ENCODE measurements around the gene CHIA. TPM values are rescaled to one million over a fixed set of nuclear protein-coding genes. Genes with fewer than 3 reads are reported as not detected.
A peak's percentile ranks its signal among the peaks of the same experiment; 100 is the strongest.

The CHIA gene
- polyA plus RNA-seq, 1 of the 3 experiments (the other 2 are of a cell fraction): not detected

GRCh38 chr1:111320066-111320879, 29.6 kb downstream of the CHIA start (continued):
- no peak for TF ChIP-seq RAD21 (IDR thresholded peaks at IDR 0.05; ENCODE audit: low read length)

DNA sequence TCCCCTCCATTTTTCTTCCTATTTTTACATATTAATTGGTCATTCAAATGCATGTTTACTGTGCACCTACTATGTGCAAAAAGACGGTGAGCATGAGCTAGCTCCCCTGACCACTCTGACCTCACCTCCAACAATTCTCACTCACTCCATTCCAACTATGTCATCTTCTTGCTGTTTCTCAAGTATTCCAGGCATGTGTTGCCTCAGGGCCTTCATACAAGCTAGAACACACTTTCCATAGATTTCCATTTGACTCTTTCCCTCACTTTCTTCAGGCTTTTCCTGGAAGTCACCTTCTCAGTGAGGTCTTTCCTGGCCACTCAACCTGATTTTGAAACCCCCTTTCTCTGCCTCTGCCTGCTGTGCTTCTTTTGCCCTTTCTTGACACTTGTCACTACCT, 32.6 kb downstream of the CHIA start:
- Histone ChIP-seq H3K4me3 (ENCODE audit: low read depth in 2 of 2, low read length in 1 of 2) (no peak overlapping the region), H3F3A (replicated peaks; ENCODE audit: insufficient read depth) (no peaks in the 10 kb centered on the region), H3K27me3 (ENCODE audit: insufficient read depth) (no peaks in the 10 kb centered on the region; the same call in 1 of the 2 replicates), H3K36me3 (replicated peaks in 1 of 2; ENCODE audit: control insufficient read depth in 1 of 2, insufficient read depth in 2 of 2, low read length in 1 of 2) (no peaks in the 10 kb centered on the region), H4K20me1 (ENCODE audit: insufficient read depth) (no peaks in the 10 kb centered on the region), H3K27ac (ENCODE audit: low read depth in 2 of 2, low read length in 1 of 2) (no peak overlapping the region), H3K79me2 (ENCODE audit: insufficient read depth) (no peaks in the 10 kb centered on the region), H3K9me3 (no peaks in the 10 kb centered on the region), H2AFZ (ENCODE audit: low read depth) (no peak overlapping the region), H3K4me2 (no peak overlapping the region), H3K4me1 (ENCODE audit: control insufficient read depth in 1 of 2, insufficient read depth in 2 of 2, low read depth in 1 of 2, low read length in 1 of 2) (no peaks in the 10 kb centered on the region), H3K9me2 (no peaks in the 10 kb centered on the region), H3K9ac (no peak overlapping the region)
- 0% methylated on average over 1 of the region's 1 CpG for WGBS (ENCODE audit: low lambda C conversion rate)
- POLR2A ChIA-PET: no interaction called here
- no peak for DNase-seq
- TF ChIP-seq MEF2A (IDR thresholded peaks at IDR 0.05; ENCODE audit: borderline replicate concordance, low read depth) (no peak), YY1 (IDR thresholded peaks at IDR 0.05; ENCODE audit: low read depth) (no peak)
- CTCF ChIA-PET: no interaction called here

GRCh38 chr1:111332190-111332589, 41.5 kb downstream of the CHIA start:
- no peak for DNase-seq
- no peak for TF ChIP-seq CHD2 (IDR thresholded peaks at IDR 0.05; ENCODE audit: low read length, partially characterized antibody)
- TF ChIP-seq MXI1 (IDR thresholded peaks at IDR 0.05; ENCODE audit: low read depth, low read length): no peak
- TF ChIP-seq TEAD4 (IDR thresholded peaks at IDR 0.05; ENCODE audit: borderline replicate concordance, insufficient read depth): no peak
- TF ChIP-seq, protein P1, sequence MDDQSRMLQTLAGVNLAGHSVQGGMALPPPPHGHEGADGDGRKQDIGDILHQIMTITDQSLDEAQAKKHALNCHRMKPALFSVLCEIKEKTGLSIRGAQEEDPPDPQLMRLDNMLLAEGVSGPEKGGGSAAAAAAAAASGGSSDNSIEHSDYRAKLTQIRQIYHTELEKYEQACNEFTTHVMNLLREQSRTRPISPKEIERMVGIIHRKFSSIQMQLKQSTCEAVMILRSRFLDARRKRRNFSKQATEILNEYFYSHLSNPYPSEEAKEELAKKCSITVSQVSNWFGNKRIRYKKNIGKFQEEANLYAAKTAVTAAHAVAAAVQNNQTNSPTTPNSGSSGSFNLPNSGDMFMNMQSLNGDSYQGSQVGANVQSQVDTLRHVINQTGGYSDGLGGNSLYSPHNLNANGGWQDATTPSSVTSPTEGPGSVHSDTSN (IDR thresholded peaks at IDR 0.05): no peak
- TF ChIP-seq YY1 (IDR thresholded peaks at IDR 0.05; ENCODE audit: low read depth): no peak
- TF ChIP-seq POLR2AphosphoS5 (IDR thresholded peaks at IDR 0.05; ENCODE audit: low read depth, low read length): no peak

GRCh38 chr1:111334169-111334568, 43.5 kb downstream of the CHIA start:
- ChIA-PET CTCF (no interaction called here), POLR2A (no interaction called here)
- no peaks in the 10 kb centered on the region for H4K20me1 ChIP-seq (ENCODE audit: insufficient read depth)
- no peaks in the 10 kb centered on the region for H3K36me3 ChIP-seq (replicated peaks in 1 of 2; ENCODE audit: control insufficient read depth in 1 of 2, insufficient read depth in 2 of 2, low read length in 1 of 2)
- H3K9ac ChIP-seq: no peak overlapping the region
- H3K4me3 ChIP-seq (ENCODE audit: low read depth in 2 of 2, low read length in 1 of 2): no peak overlapping the region
- H3K4me1 ChIP-seq (ENCODE audit: control insufficient read depth in 1 of 2, insufficient read depth in 2 of 2, low read depth in 1 of 2, low read length in 1 of 2): no peaks in the 10 kb centered on the region
- TF ChIP-seq, protein P2, sequence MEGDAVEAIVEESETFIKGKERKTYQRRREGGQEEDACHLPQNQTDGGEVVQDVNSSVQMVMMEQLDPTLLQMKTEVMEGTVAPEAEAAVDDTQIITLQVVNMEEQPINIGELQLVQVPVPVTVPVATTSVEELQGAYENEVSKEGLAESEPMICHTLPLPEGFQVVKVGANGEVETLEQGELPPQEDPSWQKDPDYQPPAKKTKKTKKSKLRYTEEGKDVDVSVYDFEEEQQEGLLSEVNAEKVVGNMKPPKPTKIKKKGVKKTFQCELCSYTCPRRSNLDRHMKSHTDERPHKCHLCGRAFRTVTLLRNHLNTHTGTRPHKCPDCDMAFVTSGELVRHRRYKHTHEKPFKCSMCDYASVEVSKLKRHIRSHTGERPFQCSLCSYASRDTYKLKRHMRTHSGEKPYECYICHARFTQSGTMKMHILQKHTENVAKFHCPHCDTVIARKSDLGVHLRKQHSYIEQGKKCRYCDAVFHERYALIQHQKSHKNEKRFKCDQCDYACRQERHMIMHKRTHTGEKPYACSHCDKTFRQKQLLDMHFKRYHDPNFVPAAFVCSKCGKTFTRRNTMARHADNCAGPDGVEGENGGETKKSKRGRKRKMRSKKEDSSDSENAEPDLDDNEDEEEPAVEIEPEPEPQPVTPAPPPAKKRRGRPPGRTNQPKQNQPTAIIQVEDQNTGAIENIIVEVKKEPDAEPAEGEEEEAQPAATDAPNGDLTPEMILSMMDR (IDR thresholded peaks at IDR 0.05): peak; percentile 72
- TF ChIP-seq POLR2AphosphoS5 (IDR thresholded peaks at IDR 0.05; ENCODE audit: low read depth, low read length) (no peak), CHD2 (IDR thresholded peaks at IDR 0.05; ENCODE audit: low read length, partially characterized antibody) (no peak), USF1 (IDR thresholded peaks at IDR 0.05; ENCODE audit: borderline replicate concordance, low read depth) (no peak), RAD21 (IDR thresholded peaks at IDR 0.05; ENCODE audit: low read length) (peak; percentile 68), SMC3 (IDR thresholded peaks at IDR 0.05; ENCODE audit: low read depth, low read length) (peak; percentile 58)
- 0% methylated on average over 2 of the region's 2 CpGs for WGBS (ENCODE audit: low lambda C conversion rate)
- no peak overlapping the region for H3K4me2 ChIP-seq
- no peaks in the 10 kb centered on the region for H3K9me3 ChIP-seq
- H3K27ac ChIP-seq (ENCODE audit: low read depth in 2 of 2, low read length in 1 of 2): no peak overlapping the region
- H3K79me2 ChIP-seq (ENCODE audit: insufficient read depth): no peaks in the 10 kb centered on the region
- H3F3A ChIP-seq (replicated peaks; ENCODE audit: insufficient read depth): no peaks in the 10 kb centered on the region
- H3K27me3 ChIP-seq (ENCODE audit: insufficient read depth): no peaks in the 10 kb centered on the region
- H3K9me2 ChIP-seq: no peaks in the 10 kb centered on the region
- DNase-seq: peak; percentile 12
- no peak overlapping the region for H2AFZ ChIP-seq (ENCODE audit: low read depth)

More at GRCh38 chr1:111332190-111332589, 41.5 kb downstream of the CHIA start:
- Histone ChIP-seq H3K4me3 (ENCODE audit: low read depth in 2 of 2, low read length in 1 of 2) (no peak overlapping the region), H3K27ac (ENCODE audit: low read depth in 2 of 2, low read length in 1 of 2) (no peak overlapping the region), H2AFZ (ENCODE audit: low read depth) (no peak overlapping the region), H3K4me1 (ENCODE audit: control insufficient read depth in 1 of 2, insufficient read depth in 2 of 2, low read depth in 1 of 2, low read length in 1 of 2) (no peaks in the 10 kb centered on the region), H3K36me3 (replicated peaks in 1 of 2; ENCODE audit: control insufficient read depth in 1 of 2, insufficient read depth in 2 of 2, low read length in 1 of 2) (no peaks in the 10 kb centered on the region), H3K9me2 (no peaks in the 10 kb centered on the region), H3K9me3 (no peaks in the 10 kb centered on the region), H3F3A (replicated peaks; ENCODE audit: insufficient read depth) (no peaks in the 10 kb centered on the region), H4K20me1 (ENCODE audit: insufficient read depth) (no peaks in the 10 kb centered on the region), H3K79me2 (ENCODE audit: insufficient read depth) (no peaks in the 10 kb centered on the region), H3K9ac (no peak overlapping the region), H3K4me2 (no peak overlapping the region), H3K27me3 (ENCODE audit: insufficient read depth) (no peaks in the 10 kb centered on the region)
- ChIA-PET CTCF (no interaction called here), POLR2A (no interaction called here)
- 0% methylated on average over 1 of the region's 1 CpG for WGBS (ENCODE audit: low lambda C conversion rate)

All from SK-N-SH (cell line).